Upper lobe of right lung (tissue), 1 donor: ENCODE data around the gene ASPHD2. TPM values are rescaled to one million over a fixed set of nuclear protein-coding genes. Genes with fewer than 3 reads are reported as not detected.
"Not testable (repeated sequence)": the region's sequence is repeated elsewhere in the genome, so short reads cannot be mapped to it uniquely, and the experiment has no call there.

Source experiments
- ATAC-seq: fragments of 200-7000 bp; cut with Tn5 transposase; one replicate; pipeline ENCODE4 v1.9.1; 2020; ENCODE audit warnings: mild to moderate bottlenecking, moderate library complexity
- DNase-seq: peaks from one replicate; pipeline ENCODE4 v3.0.0-alpha.2; 2020
- H3K27ac ChIP-seq: fragments of 200-600 bp; one replicate; pipeline ENCODE4 v1.8.0; 2022
- H3K27me3 ChIP-seq: fragments of 200-600 bp; one replicate; pipeline ENCODE4 v1.8.0; 2022; ENCODE audit warnings: mild to moderate bottlenecking
- H3K36me3 ChIP-seq: fragments of 200-600 bp; one replicate; pipeline ENCODE4 v1.8.0; 2022
- H3K4me1 ChIP-seq: fragments of 200-600 bp; one replicate; pipeline ENCODE4 v1.8.0; 2022
- H3K4me3 ChIP-seq: fragments of 200-600 bp; one replicate; pipeline ENCODE4 v1.8.0; 2022; ENCODE audit warnings: mild to moderate bottlenecking
- H3K9me3 ChIP-seq: fragments of 200-600 bp; one replicate; pipeline ENCODE4 v1.8.0; 2022
- CTCF ChIP-seq: fragments of 200-600 bp; IDR thresholded peaks from one replicate; pipeline ENCODE4 v1.8.0; 2022; ENCODE audit warnings: antibody characterized with exemption
- intact Hi-C: fragments of 100-400 bp; cut with DNase I; formaldehyde crosslinking; loops from one replicate; pipeline ENCODE4 v1.11.0; 2022
- total RNA-seq: library from RNA; stranded (reverse); fragmentation: NEBNext Ultra II Directional; extraction: Animal tissue kit (Norgen Biotek cat#: 25700); gene quantifications from one replicate; pipeline ENCODE4 v1.2.1, GENCODE V29; 2021
- donor health status: DM: no; HTN: yes; CAD: no; lungs with severe emphysema.

ASPHD2 gene
- total RNA-seq, 1 donor from 2014 or later: 1.2 TPM

- peaks cover 9% of the 10 kb centered on the region for H3K27me3 ChIP-seq
- TF ChIP-seq CTCF: peak; percentile 58
- DNase-seq: no peak
- no peak overlapping the region for H3K4me3 ChIP-seq
- no peaks in the 10 kb centered on the region for H3K9me3 ChIP-seq
- peak; percentile 90 for ATAC-seq
- no peaks in the 10 kb centered on the region for H3K4me1 ChIP-seq
- intact Hi-C loops: no loop called here
- no peak overlapping the region for H3K27ac ChIP-seq
- H3K36me3 ChIP-seq: no peaks in the 10 kb centered on the region
Observed at GRCh38 chr22:26398741-26399153, 30.3 kb upstream of the ASPHD2 start.

- no peak for TF ChIP-seq CTCF
- Histone ChIP-seq H3K36me3 (no peaks in the 10 kb centered on the region), H3K4me3 (no peak overlapping the region), H3K27ac (no peak overlapping the region), H3K27me3 (peaks cover 8% of the 10 kb centered on the region), H3K9me3 (no peaks in the 10 kb centered on the region), H3K4me1 (no peaks in the 10 kb centered on the region)
- no peak for DNase-seq
- ATAC-seq: no peak
- intact Hi-C loops: no loop called here
Observed at GRCh38 chr22:26399289-26399688, 29.8 kb upstream of the ASPHD2 start.

GRCh38 chr22:26401726-26402125, 27.3 kb upstream of the ASPHD2 start:
- no peaks in the 10 kb centered on the region for H3K4me1 ChIP-seq
- ATAC-seq: no peak
- intact Hi-C loops: no loop called here
- H3K27ac ChIP-seq: no peak overlapping the region
- TF ChIP-seq CTCF: no peak
- no peaks in the 10 kb centered on the region for H3K9me3 ChIP-seq
- H3K36me3 ChIP-seq: no peaks in the 10 kb centered on the region
- H3K27me3 ChIP-seq: peaks cover 5% of the 10 kb centered on the region
- no peak overlapping the region for H3K4me3 ChIP-seq
- no peak for DNase-seq

- H3K27ac ChIP-seq: no peak overlapping the region
- TF ChIP-seq CTCF: no peak
- intact Hi-C loops: no loop called here
Observed at GRCh38 chr22:26404851-26405421, 24.1 kb upstream of the ASPHD2 start.

GRCh38 chr22:26406118-26406517, 22.9 kb upstream of the ASPHD2 start:
- H3K27me3 ChIP-seq: peaks cover 5% of the 10 kb centered on the region
- no peak for ATAC-seq
- no peaks in the 10 kb centered on the region for H3K4me1 ChIP-seq
- H3K4me3 ChIP-seq: no peak overlapping the region
- TF ChIP-seq CTCF: no peak
- no peaks in the 10 kb centered on the region for H3K9me3 ChIP-seq
- H3K27ac ChIP-seq: no peak overlapping the region
- no peaks in the 10 kb centered on the region for H3K36me3 ChIP-seq
- no peak for DNase-seq
- intact Hi-C loops: no loop called here

More at GRCh38 chr22:26404851-26405421, 24.1 kb upstream of the ASPHD2 start:
- Histone ChIP-seq H3K9me3 (no peaks in the 10 kb centered on the region), H3K27me3 (peaks cover 5% of the 10 kb centered on the region), H3K4me1 (no peaks in the 10 kb centered on the region), H3K36me3 (no peaks in the 10 kb centered on the region), H3K4me3 (no peak overlapping the region)
- ATAC-seq: peak; percentile 78
- DNase-seq: no peak

- intact Hi-C loops, H3K4me3 ChIP-seq, H3K9me3 ChIP-seq, H3K27me3 ChIP-seq, DNase-seq, H3K4me1 ChIP-seq, H3K36me3 ChIP-seq, ATAC-seq, H3K27ac ChIP-seq: not testable (repeated sequence)
Observed at GRCh38 chr22:26408562-26409220, 20.4 kb upstream of the ASPHD2 start.
